Measurements from ENCODE around the gene INPP5J. TPM values are rescaled to one million over a fixed set of nuclear protein-coding genes. Genes with fewer than 3 reads are reported as not detected.

INPP5J gene
- total RNA-seq, 1 donor = not detected

- Histone ChIP-seq H3K4me3 (ENCODE audit: low read length) (peak overlapping the region; percentile 85), H3K4me1 (ENCODE audit: insufficient read depth, low read length) (peaks cover 44% of the 10 kb centered on the region), H3K27me3 (ENCODE audit: insufficient read depth, low read length) (no peaks in the 10 kb centered on the region), H3K9me3 (ENCODE audit: low read depth, low read length) (no peaks in the 10 kb centered on the region)
Observed at GRCh38 chr22:31084811-31085492, 37.8 kb upstream of the INPP5J start.

GRCh38 chr22:31085493-31085824 is 37.3 kb upstream of the INPP5J start:
- Histone ChIP-seq H3K4me1 (ENCODE audit: insufficient read depth, low read length) (peaks cover 42% of the 10 kb centered on the region), H3K9me3 (ENCODE audit: low read depth, low read length) (no peaks in the 10 kb centered on the region), H3K27me3 (ENCODE audit: insufficient read depth, low read length) (no peaks in the 10 kb centered on the region), H3K4me3 (ENCODE audit: low read length) (peak overlapping the region; percentile 85)

- no peak overlapping the region for H3K4me3 ChIP-seq (ENCODE audit: low read length)
- no peaks in the 10 kb centered on the region for H3K27me3 ChIP-seq (ENCODE audit: insufficient read depth, low read length)
- peaks cover 38% of the 10 kb centered on the region for H3K4me1 ChIP-seq (ENCODE audit: insufficient read depth, low read length)
- H3K9me3 ChIP-seq (ENCODE audit: low read depth, low read length) = no peaks in the 10 kb centered on the region
Observed at GRCh38 chr22:31085928-31086327, 36.8 kb upstream of the INPP5J start.

- H3K4me3 ChIP-seq (ENCODE audit: low read length) = no peak overlapping the region
- H3K27me3 ChIP-seq (ENCODE audit: insufficient read depth, low read length) = no peaks in the 10 kb centered on the region
- peaks cover 31% of the 10 kb centered on the region for H3K4me1 ChIP-seq (ENCODE audit: insufficient read depth, low read length)
- no peaks in the 10 kb centered on the region for H3K9me3 ChIP-seq (ENCODE audit: low read depth, low read length)
Observed at GRCh38 chr22:31086703-31087330, 35.9 kb upstream of the INPP5J start.

GRCh38 chr22:31087744-31088215 is 35.0 kb upstream of the INPP5J start:
- Histone ChIP-seq H3K9me3 (ENCODE audit: low read depth, low read length) (no peaks in the 10 kb centered on the region), H3K4me3 (ENCODE audit: low read length) (no peak overlapping the region), H3K27me3 (ENCODE audit: insufficient read depth, low read length) (no peaks in the 10 kb centered on the region), H3K4me1 (ENCODE audit: insufficient read depth, low read length) (peaks cover 21% of the 10 kb centered on the region)

- no peaks in the 10 kb centered on the region for H3K27me3 ChIP-seq (ENCODE audit: insufficient read depth, low read length)
- no peak overlapping the region for H3K4me3 ChIP-seq (ENCODE audit: low read length)
- peaks cover 15% of the 10 kb centered on the region for H3K4me1 ChIP-seq (ENCODE audit: insufficient read depth, low read length)
- H3K9me3 ChIP-seq (ENCODE audit: low read depth, low read length) = no peaks in the 10 kb centered on the region
Observed at GRCh38 chr22:31088233-31088986, 34.4 kb upstream of the INPP5J start.

- Histone ChIP-seq H3K27me3 (ENCODE audit: insufficient read depth, low read length) (no peaks in the 10 kb centered on the region), H3K4me3 (ENCODE audit: low read length) (no peak overlapping the region), H3K4me1 (ENCODE audit: insufficient read depth, low read length) (peaks cover 5% of the 10 kb centered on the region), H3K9me3 (ENCODE audit: low read depth, low read length) (no peaks in the 10 kb centered on the region)
Observed at GRCh38 chr22:31089160-31090100, 33.3 kb upstream of the INPP5J start.

- Histone ChIP-seq H3K27me3 (ENCODE audit: insufficient read depth, low read length) (no peaks in the 10 kb centered on the region), H3K4me1 (ENCODE audit: insufficient read depth, low read length) (peaks cover 3% of the 10 kb centered on the region), H3K4me3 (ENCODE audit: low read length) (no peak overlapping the region), H3K9me3 (ENCODE audit: low read depth, low read length) (no peaks in the 10 kb centered on the region)
Observed at GRCh38 chr22:31090217-31091085, 32.3 kb upstream of the INPP5J start.

- H3K4me1 ChIP-seq (ENCODE audit: insufficient read depth, low read length) = no peaks in the 10 kb centered on the region
- no peaks in the 10 kb centered on the region for H3K9me3 ChIP-seq (ENCODE audit: low read depth, low read length)
- no peaks in the 10 kb centered on the region for H3K27me3 ChIP-seq (ENCODE audit: insufficient read depth, low read length)
- H3K4me3 ChIP-seq (ENCODE audit: low read length) = no peak overlapping the region
Observed at GRCh38 chr22:31091106-31091975, 31.4 kb upstream of the INPP5J start.

GRCh38 chr22:31092161-31092560 is 30.6 kb upstream of the INPP5J start:
- Histone ChIP-seq H3K27me3 (ENCODE audit: insufficient read depth, low read length) (no peaks in the 10 kb centered on the region), H3K4me3 (ENCODE audit: low read length) (no peak overlapping the region), H3K4me1 (ENCODE audit: insufficient read depth, low read length) (no peaks in the 10 kb centered on the region), H3K9me3 (ENCODE audit: low read depth, low read length) (no peaks in the 10 kb centered on the region)

- Histone ChIP-seq H3K4me3 (ENCODE audit: low read length) (no peak overlapping the region), H3K4me1 (ENCODE audit: insufficient read depth, low read length) (no peaks in the 10 kb centered on the region), H3K27me3 (ENCODE audit: insufficient read depth, low read length) (no peaks in the 10 kb centered on the region), H3K9me3 (ENCODE audit: low read depth, low read length) (no peaks in the 10 kb centered on the region)
Observed at GRCh38 chr22:31093086-31093850, 29.5 kb upstream of the INPP5J start.

GRCh38 chr22:31094021-31094551 is 28.7 kb upstream of the INPP5J start:
- Histone ChIP-seq H3K9me3 (ENCODE audit: low read depth, low read length) (no peaks in the 10 kb centered on the region), H3K4me1 (ENCODE audit: insufficient read depth, low read length) (no peaks in the 10 kb centered on the region), H3K27me3 (ENCODE audit: insufficient read depth, low read length) (no peaks in the 10 kb centered on the region), H3K4me3 (ENCODE audit: low read length) (no peak overlapping the region)
